ENCODE measurements around the gene NKPD1.
A peak's percentile ranks its signal among the peaks of the same experiment; 100 is the strongest.

The NKPD1 gene

GRCh38 chr19:45172173-45172572, 11.4 kb upstream of the NKPD1 start:
- no peak for DNase-seq

DNA sequence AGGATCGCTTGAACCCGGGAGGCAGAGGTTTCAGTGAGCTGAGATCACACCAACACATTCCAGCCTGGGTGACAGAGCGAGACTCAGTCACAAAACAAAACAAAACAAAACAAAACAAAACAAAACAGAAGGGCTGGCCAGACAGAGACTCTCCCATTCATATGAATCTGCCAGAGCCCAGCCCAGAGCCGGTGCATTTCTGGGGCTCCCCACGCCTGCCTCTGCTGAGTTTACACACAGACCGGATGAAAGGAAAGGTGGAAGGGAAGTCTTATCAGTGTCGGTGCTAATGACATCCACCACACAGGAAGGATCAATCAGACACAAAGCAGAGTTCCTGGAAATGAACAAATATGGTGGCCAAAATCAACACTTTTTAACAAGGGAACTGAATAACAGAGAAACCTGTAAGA, 10.4 kb upstream of the NKPD1 start:
- DNase-seq, result no peak

DNA sequence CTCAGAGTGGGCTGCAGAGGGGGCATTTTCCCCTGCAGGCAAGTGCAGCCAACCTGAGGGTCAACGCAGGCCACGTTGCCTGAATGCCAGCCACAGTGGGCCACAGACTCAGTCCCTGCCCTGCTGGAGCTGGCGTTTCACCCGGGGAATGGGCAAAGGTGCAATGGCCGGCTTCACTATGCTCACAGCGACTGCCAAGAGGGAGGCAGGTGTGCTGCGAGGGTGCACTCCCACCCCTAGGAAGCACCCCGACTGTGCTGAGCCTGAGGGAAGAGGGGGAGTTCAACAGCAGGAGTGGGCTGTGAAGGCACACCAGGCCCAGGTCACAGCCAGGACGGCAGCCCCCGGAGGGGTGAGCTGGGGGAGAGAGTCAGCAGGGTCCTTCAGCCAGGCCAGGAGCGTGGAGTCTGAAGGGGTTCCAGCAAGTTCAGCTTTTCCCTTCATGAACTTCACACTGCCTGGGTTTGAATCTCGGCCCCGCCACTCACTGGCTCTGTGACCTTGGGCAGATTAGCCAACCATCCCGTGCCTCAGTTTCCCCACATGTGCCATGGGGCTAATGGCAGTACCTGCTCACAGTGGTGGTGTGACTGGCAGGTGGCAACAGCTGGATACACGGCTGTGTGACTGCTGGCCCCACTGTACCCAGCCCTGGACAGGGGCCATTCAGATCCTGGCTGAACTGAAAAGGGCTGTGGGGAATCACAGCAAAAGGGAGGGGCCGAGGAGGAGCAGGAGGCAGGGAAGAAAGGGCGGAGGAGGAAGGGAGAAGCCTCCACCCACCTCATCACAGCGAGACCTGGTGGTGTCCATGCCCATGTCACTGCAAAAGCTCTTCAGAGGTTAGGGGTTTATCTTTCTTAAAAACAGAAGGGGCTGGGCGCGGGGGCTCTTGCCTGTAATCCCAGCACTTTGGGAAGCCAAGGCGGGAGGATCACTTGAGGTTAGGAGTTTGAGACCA, 9.6 kb upstream of the NKPD1 start:
- no peak for DNase-seq

DNA sequence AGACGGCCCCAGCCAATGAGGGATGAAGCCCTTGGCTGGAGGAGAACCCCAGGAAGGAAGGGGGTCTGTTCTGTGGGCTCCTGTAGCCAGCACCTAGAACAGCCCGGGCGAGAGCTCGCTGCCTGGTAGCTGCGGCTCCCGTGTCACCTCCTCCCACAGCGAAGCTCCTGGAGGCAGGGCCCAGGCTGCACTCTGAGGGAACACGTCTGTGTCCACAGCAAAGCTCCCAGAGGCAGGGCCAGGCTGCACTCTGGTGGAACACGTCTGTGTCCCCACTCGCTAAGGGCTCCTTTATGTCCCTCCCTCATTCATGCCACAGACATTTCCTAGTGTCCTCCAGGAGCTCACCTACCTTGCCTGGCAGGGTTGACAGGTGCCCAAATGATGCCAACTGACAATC, 8.8 kb upstream of the NKPD1 start:
- no peak for DNase-seq

GRCh38 chr19:45168767-45169351, 8.1 kb upstream of the NKPD1 start:
- DNase-seq, result peak; percentile 12

DNA sequence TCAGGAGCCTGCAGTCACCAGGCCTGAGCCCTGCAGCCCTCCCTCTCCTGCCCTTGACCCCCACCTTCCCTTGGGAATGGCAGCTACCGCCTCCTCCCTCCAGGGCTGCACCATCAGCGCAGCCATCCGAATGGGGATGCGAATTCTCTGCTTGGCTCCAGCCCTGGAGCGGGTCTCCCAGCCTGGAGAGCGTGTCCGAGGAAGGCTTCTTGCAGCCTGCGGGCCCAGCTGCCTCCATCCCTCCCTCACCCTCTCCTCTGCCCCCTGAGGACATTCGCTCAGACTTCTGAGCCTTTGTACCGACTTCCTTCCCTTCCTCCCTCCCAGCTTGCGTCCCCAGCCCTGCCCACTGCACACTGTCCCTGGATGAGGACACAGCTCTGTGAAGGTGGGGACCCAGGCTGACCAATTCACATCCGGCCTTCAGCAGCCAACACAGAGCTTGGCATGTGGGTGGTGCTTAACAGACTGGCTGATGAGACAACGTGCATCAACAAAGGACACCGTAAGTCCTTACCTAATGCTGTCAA, 6.0 kb upstream of the NKPD1 start:
- no peak for DNase-seq

GRCh38 chr19:45164577-45165335, 4.0 kb upstream of the NKPD1 start:
- DNase-seq, result no peak

DNA sequence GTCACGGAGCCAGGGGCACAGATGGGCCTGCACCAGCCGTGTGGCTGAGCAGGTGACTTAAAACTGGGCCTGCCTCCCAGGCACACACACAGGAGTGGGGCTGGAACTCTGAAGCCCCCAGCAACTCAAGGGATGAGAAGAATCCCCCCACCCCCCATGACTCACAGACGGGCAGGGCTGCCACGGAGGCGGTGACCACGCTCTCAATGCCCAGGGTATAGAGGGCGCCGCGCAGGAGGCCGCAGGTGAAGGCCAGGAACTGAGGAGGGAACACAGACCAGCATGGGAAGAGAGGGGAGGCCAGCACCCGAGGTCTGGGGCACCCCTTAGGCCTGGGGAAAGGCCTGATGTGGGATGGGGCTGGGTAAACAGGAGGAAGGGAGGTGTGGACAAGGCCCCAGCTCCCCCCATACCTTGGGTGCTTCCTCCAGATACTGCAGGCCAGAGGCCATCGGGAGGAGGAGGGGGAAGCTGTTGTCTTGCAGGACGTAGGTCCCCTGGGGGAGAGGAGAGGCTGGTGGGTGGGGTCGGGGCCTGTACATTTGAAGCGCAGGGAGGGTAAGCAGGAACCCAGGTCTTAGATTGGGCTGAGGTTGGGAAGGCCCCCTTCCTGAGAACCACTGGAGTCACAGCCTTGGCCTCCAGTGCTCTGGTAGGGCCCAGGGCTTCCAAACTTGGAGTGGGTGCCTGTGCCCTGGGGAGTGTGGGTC, 3.1 kb upstream of the NKPD1 start:
- no peak for DNase-seq

- no peak for DNase-seq
Observed at GRCh38 chr19:45163156-45163555, 2.4 kb upstream of the NKPD1 start.

DNA sequence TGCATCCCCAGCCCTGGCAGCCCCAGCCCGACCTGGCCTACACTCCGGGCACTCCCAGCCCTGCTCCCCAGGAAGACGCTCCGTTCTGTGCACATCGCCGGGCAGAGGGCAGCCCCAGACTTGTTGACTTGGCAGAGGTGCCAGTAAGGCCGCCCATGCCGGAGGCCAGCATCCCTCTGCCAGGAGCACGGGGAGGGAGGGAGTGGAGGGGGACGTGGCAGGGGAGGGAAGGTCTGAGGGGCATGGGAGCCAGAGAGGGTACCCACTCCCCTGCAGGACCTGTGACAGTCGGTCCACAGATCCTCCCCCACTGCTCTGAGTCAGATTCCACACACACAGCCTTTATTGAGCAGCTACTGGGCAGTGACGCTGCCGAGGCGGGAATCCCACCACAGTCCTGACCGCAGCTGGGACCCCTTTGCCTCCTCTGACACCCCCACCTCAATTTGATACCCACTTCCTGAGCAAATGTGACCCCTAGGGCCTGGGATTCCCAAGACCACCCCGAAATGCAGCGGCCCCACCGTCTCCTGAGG, 1.9 kb upstream of the NKPD1 start:
- DNase-seq, result no peak

DNA sequence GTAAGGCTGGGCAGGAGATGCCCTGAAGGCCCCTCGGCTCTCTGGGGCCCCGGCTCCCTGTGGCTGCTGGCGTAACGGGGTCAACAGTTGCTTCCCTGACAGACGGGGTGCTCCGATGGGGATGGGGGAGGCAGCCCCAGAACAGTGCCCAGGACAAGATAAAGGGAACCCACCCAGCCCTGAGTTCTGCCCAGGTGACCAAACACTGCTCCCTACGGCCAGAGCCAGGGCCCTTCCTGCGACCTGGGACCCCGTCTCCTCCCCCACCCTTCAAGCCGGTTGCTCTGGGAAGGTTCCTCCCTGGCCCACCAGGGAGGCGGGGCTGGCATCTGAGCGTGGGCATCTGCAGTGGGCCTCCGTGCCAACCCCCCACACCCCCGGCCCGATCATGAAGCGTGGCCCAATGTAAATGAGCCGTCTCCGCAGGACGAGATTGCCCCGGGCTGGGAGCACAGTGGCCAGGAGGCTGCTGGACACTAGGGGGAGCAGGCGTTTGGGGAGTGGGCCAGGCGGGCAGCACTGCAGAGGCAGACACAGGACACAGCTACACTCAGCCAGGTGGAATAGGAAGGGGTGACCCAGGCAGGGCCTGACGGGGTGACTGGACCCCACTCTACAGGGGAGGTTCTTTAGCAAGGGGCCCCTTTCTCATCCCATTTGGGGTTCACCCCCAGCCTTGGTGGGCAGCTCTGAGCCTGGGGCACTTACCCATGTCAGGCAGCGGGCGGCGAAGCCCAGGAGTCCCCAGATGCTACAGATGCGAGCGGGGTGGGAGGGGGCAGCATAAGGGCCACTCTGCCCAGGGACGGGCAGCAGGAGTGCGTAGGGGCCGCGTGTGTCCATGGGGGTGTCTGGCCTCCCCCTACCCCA, 1.2 kb upstream of the NKPD1 start:
- DNase-seq, result no peak

- DNase-seq, result no peak
Observed at GRCh38 chr19:45159971-45160324, 834 bp downstream of the NKPD1 start.

- no peak for DNase-seq
Observed at GRCh38 chr19:45159210-45159970, 1.4 kb downstream of the NKPD1 start.

- DNase-seq, result no peak
Observed at GRCh38 chr19:45158503-45159209, 2.1 kb downstream of the NKPD1 start.

DNA sequence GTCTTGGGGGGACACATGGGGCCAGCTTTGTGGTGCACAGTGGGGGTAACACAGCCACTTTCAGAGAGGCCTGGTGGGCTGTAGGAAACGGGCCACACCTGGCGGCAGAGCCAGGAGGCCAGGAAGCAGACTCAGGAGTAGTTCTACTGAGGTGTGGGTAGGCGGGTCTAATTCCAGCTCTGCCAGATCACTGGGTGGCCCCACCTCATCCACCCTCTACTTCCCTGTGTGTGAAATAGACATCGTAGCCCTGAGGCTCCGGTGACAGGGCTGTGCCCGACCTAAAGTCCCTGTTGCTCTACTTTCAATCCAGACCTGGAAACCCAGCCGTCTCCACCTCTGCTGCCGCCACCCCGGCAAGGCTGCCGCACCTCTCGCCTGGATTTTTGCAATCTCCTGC, 4.0 kb downstream of the NKPD1 start:
- no peak for DNase-seq

- no peak for DNase-seq
Observed at GRCh38 chr19:45156011-45156630, 4.7 kb downstream of the NKPD1 start.

- no peak for DNase-seq
Observed at GRCh38 chr19:45154064-45154827, 6.5 kb downstream of the NKPD1 start.

GRCh38 chr19:45153339-45154063, 7.3 kb downstream of the NKPD1 start:
- DNase-seq, result no peak
